Activated CD4-positive, CD25-positive, alpha-beta regulatory T cell treated with anti-CD3 and anti-CD28 coated beads, Interleukin-2, amount 50 U/mL, for 16 hours (primary cell): ENCODE measurements around the gene CFAP46.
"Not testable (repeated sequence)": the region's sequence is repeated elsewhere in the genome, so short reads cannot be mapped to it uniquely, and the experiment has no call there.

Source experiments
- DNase-seq: peaks from one replicate; pipeline ENCODE4 v3.0.0-alpha.2; 2020; ENCODE audit warnings: low read depth, low spot score

CFAP46 gene

DNA sequence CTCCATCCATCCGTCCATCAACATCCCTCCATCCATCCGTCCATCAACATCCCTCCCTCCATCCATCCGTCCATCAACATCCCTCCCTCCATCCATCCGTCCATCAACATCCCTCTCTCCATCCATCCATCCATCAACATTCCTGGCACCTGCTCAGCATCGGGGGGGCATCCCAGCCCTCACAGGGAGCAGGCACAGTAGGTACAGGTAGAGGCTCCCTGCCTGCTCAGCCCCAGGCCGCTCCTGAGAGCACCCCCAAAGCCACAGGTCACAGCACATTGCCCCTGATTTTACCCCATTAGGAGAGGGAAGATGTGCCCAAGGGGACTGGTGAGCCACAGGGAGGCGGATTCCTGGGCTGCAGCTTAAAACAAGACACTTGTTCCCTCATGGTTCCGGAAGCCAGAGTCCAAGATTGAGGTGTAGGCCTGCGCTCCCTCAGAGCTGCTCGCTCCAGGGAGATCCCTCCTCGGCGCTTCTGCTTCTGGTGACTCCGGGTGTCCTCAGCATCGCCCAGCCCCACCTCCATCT lies 21.1 kb upstream of the CFAP46 start:
- DNase-seq, result no peak

DNA sequence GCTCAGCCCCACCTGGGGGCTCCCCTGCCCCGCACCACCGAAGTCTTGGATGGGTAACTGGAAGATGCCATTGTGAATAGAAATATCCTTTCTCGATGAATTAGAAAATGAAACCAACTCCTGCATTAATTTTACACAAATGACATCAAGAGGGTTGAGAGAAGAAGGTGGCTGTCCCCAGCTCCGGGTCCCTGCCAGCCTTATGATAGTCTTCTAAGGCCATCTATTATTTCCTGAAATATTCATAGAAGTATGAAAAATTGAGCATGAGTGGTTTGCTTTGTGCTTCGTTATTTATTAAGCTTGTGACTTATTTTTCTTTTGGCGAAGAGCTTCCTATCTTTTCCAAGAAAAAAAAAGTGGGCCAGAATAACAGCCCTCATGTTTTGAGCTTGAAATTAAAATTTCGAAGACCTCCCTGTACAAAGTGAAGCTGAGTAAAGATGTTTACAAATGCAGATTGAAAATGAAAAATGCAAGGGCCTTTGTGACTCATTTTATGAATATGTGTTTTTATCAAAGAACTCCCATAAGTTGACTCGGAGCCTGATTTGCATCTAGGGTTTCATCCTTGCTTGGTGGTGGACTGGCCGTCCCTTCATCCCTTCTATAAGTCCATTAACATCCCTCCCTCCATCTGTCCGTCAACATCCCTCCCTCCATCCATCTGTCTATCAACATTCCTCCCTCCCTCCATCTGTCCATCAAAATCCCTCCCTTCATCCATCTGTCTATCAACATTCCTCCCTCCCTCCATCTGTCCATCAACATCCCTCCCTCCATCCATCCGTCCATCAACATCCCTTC lies 20.5 kb upstream of the CFAP46 start:
- DNase-seq, result no peak

DNA sequence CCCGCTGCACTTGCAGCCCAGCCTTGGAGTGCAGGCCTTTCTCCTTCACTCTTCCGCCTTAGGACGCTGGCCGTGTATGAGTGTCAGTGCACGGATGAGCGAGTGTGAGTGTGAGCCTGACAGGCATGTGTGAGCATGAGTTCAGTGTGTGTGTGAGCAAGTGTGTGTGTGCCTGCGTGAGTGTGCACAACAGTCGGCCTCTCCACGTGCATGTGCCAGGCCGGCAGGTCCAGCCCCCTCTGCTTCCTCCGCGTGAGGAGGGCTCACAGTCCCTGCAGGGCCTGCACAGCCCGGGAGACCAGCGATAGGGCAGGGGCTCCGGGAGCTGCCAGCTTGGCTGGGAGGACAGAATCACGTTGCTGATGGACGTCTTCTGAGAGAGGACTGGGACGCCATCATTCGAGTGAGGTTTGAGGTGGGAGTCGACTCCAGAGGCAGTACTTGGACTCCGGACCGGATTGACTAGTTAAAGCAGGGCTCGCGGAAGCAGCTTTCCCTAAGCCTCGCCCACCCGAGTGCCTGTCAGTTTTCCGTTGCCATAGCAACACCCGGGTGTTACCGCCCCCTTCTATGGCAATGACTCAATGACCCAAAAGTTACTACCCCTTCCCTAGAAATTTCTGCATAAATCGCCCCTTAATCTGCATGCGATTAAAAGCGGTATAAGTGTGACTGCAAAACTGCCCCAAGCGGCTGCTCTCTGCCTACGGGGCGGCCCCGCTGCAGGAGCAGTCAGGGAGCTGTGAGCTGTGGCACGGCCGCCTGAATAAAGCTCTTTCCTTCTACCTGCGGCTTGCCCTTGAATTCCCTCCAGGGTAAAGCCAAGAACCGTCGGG lies 19.6 kb upstream of the CFAP46 start:
- peak; percentile 40 for DNase-seq

DNA sequence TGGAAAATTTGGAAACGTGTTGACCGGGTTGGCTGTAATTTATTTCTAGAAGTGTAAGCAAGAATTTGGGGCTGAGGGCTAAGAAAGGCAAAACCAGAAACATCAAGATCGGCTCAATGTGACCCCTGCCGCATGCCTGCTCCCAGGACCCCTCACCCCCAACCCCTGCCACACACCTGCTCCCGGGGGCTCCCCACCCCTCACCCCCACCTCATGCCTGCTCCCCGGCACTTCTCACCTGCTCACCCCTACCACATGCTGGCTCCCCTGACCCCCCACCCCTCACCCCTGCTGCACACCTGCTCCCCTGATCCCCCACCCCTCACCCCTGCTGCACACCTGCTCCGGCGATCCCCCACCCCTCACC lies 19.0 kb upstream of the CFAP46 start:
- DNase-seq, result no peak

DNA sequence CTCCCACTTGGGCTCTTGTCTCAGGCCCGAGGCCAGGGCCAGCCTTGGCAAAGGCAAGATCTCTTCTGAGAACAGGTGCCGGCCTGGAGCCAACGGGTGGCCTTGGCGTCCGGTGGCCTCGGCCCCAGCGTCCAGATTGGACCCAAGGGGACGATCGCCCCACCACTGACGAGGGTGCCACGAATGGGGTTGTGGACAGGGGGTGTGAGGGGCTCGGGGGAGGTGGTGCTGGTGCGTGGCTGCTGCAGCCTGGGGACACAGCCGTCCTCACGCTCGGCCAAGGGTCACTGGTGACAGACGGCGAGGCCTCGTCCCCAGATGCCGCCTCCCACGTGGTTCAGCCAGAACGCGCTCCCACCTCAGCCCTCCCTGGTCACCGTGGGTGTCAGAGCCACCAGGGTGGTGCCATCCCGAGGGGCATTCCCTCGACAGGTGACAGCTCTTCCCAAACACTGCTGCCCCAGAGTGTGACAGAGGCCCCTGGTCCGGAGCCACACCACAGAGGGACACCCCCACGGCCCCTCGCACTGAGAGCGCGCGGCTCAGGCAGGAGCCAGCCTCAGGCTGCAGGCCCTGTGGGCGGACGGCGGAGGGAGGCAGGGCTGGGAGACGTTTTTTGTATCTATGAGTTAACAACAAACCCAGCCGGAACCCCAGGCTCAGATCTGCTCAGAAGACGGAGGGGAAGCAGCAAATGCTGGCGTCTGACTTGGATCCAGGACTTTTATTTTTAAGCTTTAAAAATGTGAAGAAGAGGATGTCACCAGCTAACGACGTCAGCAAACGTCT lies 18.5 kb upstream of the CFAP46 start:
- DNase-seq, result no peak

DNA sequence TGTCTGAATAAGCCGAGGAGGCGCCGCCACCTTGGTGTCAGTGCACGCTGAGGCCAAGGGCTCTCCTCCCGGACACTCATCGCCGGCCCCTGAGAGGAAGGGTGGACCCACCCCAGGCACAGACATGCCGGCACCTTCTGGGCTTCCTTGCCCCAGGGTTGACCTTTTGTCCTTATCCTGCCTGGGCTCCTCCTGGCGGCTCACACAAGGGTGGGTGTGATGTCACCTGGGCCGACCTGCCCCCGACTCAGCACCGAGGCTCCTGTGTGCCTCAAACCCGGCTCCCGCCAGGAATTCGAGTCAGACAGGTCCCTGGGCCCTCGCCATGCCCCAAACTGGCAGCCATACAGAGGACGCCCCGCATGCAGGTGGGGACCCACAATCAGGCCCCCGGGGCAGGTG lies 17.7 kb upstream of the CFAP46 start:
- no peak for DNase-seq

DNA sequence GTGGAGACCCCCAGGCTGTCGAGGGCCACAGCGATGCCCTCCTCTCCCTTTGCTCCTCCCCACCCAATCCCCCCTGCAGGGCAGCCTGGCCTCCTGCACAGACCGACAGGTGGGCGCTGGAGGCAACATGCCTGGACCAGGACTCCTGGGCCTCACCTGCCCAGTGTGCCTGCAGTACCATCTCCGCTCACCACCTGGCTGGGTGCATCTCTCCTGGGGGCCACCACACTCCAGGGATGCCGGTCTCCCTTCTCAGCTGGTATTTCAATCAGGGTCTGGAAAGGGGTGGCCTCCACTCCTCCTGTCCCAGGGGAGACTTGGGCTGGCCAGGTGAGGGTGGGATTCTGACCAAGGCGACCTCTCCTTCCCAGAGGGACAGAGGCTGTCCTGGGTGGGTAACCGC lies 17.2 kb upstream of the CFAP46 start:
- DNase-seq, result no peak

DNA sequence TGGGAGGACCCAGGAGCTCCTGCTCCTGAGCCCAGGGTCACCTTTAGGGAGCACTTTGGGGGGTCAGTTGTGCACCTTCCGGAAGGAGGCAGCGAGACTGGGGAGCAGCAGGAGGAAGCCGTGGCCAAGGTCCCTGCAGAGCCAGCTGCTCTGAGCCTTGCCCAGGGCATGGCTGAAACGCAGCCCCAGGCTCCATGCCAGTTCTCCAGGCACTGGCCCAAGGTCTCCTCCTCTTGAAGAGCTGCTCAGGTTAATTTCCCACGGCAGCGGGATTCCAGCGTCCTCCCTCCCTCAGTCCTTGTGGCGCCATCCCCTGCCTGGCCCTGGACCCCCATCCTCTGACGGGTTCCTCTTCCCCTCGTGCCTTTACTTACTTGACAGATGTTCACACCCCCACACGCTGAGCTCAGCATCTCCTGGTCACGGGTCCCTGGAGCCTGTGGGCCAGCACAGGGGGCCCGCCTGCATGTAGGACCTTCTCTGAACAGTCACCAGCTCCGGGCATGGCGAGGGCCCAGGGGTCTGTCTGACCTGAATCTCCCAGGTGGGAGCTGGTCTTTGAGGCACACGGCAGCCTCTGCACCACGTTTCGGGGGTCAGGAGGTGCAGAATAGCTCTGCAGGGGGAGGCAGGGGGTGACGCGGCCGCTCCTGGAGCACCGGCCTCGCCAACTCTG lies 16.7 kb upstream of the CFAP46 start:
- DNase-seq, result no peak

DNA sequence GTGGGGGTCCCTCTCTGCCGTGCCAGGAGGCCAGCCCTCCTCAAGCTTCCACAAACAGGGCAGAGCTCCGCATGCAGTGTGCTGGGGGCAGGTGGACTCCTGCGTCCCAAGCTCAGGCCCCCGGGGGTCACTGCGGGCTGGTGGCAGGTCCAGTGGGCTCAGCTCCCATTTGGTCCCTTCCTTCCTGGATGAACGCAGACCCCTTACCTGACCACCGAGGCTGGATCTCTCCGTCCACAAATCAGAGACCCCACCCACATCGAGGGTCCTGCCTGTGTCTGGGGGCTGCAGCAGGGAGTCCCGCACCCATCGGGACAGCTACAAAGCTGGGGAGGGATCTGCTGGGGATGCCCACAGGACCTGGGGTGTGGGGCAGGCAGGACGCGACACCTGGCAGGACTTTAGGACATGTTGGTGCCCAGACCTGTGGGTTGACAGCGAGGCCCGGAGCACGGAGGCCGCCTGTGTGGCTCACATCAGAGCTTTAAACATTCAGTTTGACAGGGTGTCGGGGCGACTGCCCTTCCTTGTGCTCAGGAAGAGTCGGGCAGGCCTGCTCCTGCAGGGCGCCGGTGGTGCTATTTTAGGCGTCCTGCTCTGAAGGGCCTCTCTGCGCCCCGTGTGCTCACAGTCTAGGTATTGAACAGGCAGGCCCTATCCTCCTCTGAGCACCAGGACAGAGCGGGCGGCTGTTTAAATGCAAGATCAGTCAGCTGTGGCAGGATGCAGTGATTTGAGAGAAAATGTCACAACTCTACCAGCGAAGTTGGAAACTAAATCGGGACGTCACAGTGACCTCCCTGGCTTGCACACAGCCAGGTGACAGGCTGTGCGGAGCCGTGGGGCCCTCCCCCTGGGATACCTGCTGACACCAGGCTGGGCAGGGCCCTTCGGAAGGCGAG lies 15.9 kb upstream of the CFAP46 start:
- DNase-seq, result no peak

DNA sequence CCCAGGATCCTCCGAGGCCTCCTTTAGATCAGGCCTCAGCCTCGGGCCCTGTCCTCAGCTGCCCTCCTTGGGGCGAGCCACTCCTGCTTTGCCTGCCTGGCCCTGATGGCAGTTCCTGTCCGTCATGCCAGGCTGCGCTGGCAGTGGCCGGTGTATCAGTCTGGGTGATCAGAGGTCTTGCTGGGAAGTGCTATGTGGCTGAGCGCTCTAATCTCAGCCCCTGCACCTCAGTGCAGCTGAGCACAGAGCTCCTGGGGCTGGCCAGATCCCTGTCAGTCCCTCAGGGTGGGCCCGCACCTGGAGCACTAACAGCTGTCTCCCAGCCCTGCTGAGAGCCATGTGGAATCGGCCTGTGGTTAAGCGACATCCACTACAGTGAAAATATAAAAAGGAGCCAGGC lies 14.8 kb upstream of the CFAP46 start:
- no peak for DNase-seq

DNA sequence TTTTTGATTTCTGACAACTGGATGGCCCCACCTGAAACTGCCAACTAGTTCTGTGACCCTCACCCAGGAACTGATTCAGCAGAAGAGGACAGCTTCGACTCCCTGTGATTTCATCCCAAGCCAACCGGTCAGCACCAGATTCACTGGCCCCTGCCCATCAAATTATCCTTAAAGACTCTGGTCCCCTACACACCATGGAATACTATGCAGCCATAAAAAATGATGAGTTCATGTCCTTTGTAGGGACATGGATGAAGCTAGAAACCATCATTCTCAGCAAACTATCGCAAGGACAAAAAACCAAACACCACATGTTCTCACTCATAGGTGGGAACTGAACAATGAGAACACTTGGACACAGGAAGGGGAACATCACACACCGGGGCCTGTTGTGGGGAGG lies 13.9 kb upstream of the CFAP46 start:
- DNase-seq, result not testable (repeated sequence)

DNA sequence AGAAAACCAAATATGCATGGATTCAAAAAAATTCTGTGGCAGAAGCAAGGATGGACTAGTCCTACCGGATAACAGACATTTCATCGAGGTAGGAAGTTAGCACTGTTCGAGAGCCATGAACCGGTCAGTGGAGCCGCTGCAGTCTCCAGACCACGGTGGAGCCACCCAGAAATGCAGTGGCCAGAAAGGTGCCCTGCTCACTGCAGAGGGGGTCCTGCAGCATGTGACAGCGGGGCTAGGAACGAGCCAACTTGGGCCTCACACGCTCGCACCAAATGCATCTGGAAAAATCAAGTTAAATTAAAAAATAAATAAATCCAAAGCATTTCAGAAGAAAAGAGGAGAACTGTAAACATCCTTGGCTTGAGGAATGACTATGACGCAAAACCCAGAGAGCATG lies 13.1 kb upstream of the CFAP46 start:
- no peak for DNase-seq

DNA sequence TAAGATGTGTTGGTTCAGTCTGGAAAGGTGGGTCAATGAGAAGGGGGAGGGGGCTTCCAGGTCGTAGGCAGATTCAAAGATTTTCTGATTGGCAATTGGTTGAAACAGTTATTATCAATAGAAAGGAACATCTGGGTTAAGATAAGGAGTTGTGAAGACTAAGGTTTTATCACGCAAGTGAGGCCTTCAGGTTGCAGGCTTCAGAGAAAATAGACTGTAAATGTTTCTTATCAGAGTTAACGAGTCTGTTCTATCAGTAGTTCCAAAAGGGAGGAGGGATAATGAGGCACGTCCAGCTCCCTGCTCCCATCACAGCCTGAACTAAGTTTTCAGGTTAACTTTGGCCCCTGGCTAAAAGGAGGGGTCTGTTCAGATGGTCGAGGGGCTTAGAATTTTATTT lies 11.1 kb upstream of the CFAP46 start:
- no peak for DNase-seq

DNA sequence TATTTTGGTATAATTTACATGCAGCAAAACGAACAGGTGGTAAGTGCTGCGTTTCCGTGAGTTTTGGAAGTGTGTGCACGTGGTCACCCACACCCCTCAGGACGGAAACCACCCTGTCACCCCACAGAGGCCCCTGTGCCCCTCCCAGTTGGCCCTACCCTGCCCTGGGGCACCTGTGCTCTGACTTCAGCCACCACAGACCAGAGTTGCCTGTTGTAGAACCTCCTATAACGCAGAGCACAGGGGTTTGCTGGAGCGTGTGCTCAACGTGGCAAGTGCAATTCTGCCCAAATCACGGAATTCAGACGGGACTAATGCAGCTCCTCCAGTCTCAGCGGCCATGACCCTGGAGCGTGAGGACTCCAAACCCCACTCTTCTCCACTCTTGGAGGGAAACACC lies 9.6 kb upstream of the CFAP46 start:
- no peak for DNase-seq

DNA sequence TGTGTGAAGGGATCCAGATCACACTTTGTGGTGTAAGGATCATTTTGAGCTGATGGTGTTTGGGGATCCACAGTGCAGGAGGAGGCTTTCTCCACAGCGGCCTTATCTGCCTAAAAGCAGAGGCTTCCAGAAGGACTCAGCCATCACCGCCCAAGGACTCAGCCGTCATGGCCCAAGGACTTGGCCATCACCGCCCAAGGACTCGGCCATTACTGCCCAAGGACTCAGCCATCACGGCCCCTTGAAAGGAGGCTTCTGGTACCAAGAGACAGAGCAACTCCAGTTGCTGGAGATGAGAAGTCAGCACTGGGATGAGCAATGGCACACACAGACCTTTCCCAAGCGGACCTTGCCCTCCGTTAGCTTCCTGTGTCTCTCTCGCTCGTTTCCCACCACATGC lies 6.0 kb upstream of the CFAP46 start:
- DNase-seq, result no peak

DNA sequence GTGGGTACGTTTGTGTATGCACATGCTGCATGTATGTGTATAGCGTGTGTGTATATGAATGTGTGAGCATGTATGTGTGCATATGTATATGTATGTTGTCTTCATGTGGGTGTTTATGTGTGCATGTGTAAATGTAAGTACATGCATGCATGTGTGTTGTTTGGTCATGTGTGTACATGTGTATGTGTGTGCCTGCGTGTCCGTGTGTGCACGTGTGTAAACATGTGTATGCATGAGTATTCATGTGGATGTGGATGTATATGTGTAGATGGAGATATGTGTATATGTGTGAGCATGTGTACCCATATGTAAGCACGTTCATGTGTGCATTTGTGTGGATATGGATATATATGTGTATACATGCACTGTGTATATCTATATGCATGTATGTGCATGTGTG lies 5.5 kb upstream of the CFAP46 start:
- DNase-seq, result no peak

DNA sequence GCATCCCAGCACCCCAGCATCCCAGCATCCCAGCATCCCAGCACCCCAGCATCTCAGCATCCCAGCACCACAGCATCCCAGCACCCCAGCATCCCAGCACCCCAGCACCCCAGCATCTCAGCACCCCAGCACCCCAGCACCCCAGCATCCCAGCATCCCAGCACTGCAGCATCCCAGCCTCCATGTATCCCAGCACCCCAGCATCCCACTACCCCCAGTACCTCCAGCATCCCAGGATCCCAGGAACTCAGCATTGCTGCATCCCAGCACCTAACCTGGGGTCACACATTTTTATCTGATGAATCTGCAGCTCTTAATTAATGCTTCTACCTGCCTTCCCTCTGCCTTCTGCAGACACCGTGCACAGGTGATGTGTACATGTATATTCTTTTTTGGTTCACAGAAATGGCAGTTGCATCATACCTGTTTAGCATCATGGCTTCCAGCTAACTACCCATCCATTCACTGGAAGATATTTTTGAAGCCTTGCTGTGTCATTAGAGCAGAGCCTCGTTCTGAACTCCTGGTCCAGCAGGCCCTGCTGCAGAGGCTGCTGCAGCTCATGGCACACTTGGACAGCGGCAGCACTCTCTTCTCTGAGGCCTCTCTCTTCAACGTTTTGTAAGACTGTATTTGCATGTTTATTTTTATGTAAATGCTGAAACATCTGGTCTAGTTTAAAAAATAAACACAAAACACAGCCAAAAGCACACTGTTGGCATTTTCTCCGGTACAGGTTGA lies 4.6 kb upstream of the CFAP46 start:
- DNase-seq, result no peak

DNA sequence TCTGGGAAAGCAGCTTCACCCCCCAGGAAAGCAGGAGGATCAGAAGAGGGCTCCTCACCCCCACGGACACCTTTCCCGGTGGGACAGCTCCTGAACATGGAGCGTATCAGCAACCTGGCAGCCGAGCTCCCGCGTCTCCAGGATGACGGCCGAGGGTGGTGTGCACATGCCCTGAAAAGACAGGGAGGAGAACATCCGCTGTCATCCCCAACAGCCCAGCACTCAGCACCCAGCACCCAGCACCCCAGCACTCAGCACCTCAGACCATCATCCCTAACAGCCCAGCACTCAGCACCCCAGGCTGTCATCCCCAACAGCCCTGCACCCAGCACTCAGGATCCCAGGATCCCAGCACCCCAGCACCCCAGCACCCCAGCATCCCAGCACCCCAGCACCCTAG lies 3.9 kb upstream of the CFAP46 start:
- no peak for DNase-seq

DNA sequence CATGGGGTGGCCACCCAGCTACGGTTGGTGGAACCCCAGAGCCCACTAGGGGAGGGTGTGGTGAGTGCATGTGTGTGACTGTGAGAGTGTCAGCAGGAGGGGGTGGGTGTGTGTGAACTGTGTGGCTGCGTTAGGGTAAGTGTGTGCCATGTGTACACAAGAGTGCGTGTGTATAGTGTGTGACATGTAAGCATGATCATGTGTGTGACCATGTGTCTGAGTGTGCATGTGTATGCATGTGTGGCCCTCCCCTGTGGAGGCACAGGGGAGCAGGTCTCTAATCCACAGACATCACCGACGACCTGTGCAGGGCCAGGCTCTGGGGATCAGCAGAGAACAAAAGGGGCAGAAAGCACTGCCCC lies 3.5 kb upstream of the CFAP46 start:
- no peak for DNase-seq
